Brain microvascular endothelial cell (primary cell): ENCODE measurements around the gene EXTL1.

ENCODE experiments used
- DNase-seq: peaks from one replicate; pipeline ENCODE4 v3.0.0-alpha.2; 2020
- H3K27ac ChIP-seq: fragments of 250-450 bp; sonication (Bioruptor Pico); 2 replicates; pipeline ENCODE4 v1.5.1; 2020; ENCODE audit warnings: mild to moderate bottlenecking, moderate library complexity
- H3K27me3 ChIP-seq: fragments of 250-450 bp; sonication (Bioruptor Pico); replicated peaks from 2 replicates; pipeline ENCODE4 v1.5.1; 2020; ENCODE audit warnings: mild to moderate bottlenecking
- H3K36me3 ChIP-seq: fragments of 250-450 bp; sonication (Bioruptor Pico); replicated peaks from 2 replicates; pipeline ENCODE4 v1.5.1; 2020; ENCODE audit warnings: mild to moderate bottlenecking
- H3K4me3 ChIP-seq: 2 replicates; pipeline ENCODE4 v1.5.1; 2011; ENCODE audit warnings: low read depth, mild to moderate bottlenecking, control low read depth, low read length, moderate library complexity
- CTCF ChIP-seq: IDR thresholded peaks from 2 replicates; pipeline ENCODE4 v1.5.1; 2011; ENCODE audit warnings: low read depth, mild to moderate bottlenecking, moderate library complexity, low read length, control low read depth, inconsistent platforms; ENCODE audit errors: missing control alignments
- in situ Hi-C: cut with HindIII; loops from 2 replicates; pipeline ENCODE4 v1.10.0; 2017; ENCODE audit warnings: low sequenced_read_pairs, low pct_ligation_motif_present

The EXTL1 gene

DNA sequence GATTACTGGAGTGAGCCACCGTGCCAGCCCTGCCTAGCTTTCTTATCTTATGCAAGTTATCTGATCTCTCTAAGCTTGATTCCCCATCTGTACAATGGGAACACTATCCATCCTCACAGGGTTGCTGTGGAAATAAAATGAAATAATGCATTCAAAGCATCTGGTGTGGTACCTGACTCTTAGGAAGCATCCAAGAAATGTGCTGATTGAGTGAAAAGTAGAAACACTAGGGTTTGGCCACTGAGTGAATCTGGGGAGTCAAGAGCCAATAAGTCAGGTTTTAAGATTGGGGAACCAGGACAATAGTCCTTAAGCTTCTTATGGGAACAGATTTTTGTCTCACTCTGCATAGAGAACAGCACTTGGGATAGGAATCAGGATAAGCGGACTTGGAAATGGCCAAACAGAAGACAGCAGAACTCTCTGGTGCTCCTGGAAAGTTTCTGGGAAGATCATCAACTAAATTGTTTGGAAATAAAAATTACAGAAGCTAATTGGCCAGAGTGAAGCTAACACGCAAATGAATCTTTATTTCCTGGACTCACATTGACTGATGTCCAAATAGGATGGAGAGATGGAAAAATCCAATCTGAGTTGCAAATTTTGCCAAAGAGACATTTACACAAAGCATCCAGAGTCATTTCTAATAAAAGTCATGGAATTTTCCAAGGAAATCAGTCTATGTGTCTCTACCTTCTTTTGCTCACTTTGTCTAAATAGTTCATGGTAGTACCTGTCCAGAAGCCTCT, 27.0 kb upstream of the EXTL1 start:
- no peak overlapping the region for H3K4me3 ChIP-seq
- H3K27ac ChIP-seq, result no peak overlapping the region
- no peak for DNase-seq
- in situ Hi-C loops, result loop anchor here (10.0 kb wide), 1 partner anchor 100 kb away; no protein-coding TSS in a partner anchor
- TF ChIP-seq CTCF, result no peak
- no peaks in the 10 kb centered on the region for H3K36me3 ChIP-seq
- H3K27me3 ChIP-seq, result no peaks in the 10 kb centered on the region

DNA sequence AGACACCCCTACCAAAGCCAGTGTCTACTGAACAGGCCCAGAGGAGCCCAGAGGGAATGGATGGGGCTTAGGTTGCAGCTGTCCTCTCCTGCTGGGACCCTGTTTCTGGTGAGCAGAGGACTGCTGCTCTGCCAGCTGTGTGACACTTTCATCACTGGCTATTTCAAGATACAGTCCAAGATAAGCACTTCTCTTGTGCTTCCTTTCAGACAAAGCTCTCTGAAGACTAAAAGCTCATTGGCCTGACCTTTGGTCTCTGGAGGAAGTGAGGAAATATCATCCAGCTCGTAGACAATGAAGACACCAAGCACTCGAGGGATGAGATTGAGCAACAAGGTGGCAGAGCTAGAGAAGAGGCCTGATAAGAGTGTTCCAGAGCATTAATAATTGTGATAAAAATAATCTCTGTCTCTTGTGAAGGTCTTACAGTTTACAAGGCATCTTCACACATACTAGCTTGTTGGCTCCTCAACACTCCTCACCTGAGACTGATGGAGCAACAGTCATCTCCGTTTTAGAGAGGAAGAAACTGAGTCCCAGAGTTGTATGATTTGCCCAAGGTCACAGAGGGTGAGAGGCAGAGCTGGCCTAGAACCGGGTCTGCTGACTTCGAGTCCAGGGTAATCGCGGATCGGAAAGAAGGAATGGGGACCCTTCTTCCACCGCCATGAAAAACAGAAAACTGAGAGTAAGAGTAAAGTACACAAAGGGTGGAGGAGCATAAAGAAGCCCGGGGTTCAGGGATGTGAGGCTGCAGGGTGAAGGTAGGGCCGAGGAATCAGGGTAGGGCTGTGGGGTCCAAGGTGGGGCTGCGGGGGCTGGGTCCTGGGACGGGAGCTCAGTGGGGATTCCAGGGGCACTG, 24.4 kb upstream of the EXTL1 start:
- Histone ChIP-seq H3K4me3 (peak overlapping the region; percentile 65), H3K27me3 (no peaks in the 10 kb centered on the region), H3K27ac (peak overlapping the region; percentile 60), H3K36me3 (no peaks in the 10 kb centered on the region)
- peak; percentile 77 for DNase-seq
- in situ Hi-C loops, result loop anchor here (10.0 kb wide), 1 partner anchor 102 kb away; no protein-coding TSS in a partner anchor
- no peak for TF ChIP-seq CTCF

DNA sequence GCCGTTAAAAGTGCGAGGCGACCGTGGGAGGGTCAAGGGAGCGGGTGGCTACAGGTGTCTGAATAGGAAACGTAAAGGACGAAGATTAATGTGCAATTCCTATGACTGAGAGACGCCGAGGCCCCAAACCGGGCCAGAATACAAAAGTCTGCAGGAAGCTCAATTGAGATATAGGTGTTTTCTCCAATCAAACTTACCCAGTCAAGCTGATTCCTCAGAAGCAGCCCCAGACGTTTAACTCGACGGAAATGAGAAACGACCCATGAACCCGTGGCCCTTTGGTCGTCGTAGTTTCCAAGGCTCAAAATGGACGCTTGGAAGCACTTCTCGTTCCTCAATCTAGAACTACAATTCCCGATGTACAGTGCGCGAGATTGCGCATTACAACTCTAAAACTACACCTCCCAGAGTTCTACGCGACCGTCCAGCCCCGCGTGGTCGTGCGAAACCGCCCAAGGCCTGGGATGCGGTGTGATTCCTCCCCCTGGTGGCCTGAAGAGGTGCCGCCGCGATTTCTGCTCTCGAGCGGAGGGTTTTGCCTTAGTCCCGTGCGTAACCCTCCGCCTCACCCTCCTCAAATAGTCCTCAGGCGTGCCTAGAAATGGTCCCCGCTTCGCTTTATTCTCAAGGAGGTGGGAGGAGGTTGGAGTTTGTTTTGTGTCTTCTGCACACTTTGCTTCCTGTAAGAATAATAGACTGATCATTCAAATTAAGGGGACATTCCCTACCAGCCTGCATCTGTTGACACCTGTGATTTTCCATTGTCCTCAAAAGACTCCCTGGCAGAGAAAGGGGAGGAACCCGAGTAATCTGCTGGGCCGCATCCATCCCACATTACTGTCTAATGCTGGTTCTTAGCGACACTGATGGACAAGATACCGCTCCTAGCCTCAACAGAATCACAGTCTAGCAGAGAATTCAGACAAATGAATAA, 23.5 kb upstream of the EXTL1 start, which contains the start of gene PAFAH2:
Gene PAFAH2, minus strand, starts transcription at position 236 of the 934 bp plus-strand sequence. CDS start 7,247 bp downstream, outside the sequence.
- peak; percentile 99 for TF ChIP-seq CTCF

DNA sequence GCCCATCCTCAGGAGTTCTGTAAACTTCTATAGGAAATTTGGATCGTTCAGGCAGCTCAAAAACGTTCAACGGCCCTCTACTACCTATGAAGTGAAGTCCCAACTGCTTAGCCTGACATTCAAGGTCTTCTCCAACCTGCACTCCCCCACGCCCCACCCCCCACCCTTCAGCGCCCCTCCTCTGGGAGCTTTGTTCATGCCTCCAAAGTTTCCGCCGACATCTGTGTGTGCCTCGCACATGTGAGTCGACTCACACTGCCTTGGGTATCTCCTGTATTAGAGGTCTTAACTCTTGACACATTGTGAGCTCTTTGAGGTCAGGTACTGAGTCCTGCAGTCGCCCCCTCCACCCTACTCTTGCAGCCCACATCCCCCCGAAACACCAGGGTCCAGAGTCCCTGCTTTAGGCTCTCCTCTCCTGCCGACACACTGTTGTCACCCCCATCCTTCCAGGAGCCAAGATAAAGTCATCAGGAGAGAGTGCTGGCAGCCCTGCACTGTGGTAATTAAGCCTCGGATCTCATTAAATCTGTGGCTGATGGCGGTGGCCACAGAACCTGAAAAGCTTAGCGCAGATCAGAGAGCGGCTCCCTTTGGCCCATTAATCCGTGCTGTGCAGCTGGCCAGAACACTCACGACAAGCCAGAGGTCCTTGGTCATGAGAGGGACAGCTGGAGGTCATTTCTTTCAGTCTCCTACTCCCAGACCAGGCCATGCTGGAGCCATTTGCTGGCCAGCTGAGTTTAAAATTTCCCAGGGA, 22.4 kb upstream of the EXTL1 start:
- H3K36me3 ChIP-seq, result no peaks in the 10 kb centered on the region
- no peak overlapping the region for H3K4me3 ChIP-seq
- no peaks in the 10 kb centered on the region for H3K27me3 ChIP-seq
- no peak for DNase-seq
- in situ Hi-C loops, result loop anchor here (10.0 kb wide), 1 partner anchor 104 kb away; no protein-coding TSS in a partner anchor
- H3K27ac ChIP-seq, result no peak overlapping the region
- TF ChIP-seq CTCF, result no peak

More for the DNA sequence above, 23.5 kb upstream of the EXTL1 start, which contains the start of gene PAFAH2:
- H3K27ac ChIP-seq, result peak within 1 kb of the TSS; percentile 60
- H3K36me3 ChIP-seq, result no peaks in the 10 kb centered on the region
- DNase-seq, result peak; percentile 98
- H3K27me3 ChIP-seq, result no peaks in the 10 kb centered on the region
- in situ Hi-C loops, result loop anchor here (10.0 kb wide), 1 partner anchor 103 kb away; no protein-coding TSS in a partner anchor
- peak within 1 kb of the TSS; percentile 65 for H3K4me3 ChIP-seq
